HG03097 (cell line): ENCODE results near the gene SCAF8.
"Not testable (repeated sequence)": the region's sequence is repeated elsewhere in the genome, so short reads cannot be mapped to it uniquely, and the experiment has no call there.

Source experiments
- ATAC-seq: cut with Tn5 transposase; IDR thresholded peaks from one replicate; pipeline ENCODE4 v1.9.1; 2021; ENCODE audit not compliant: unreplicated experiment, low FRiP score

Gene SCAF8

DNA sequence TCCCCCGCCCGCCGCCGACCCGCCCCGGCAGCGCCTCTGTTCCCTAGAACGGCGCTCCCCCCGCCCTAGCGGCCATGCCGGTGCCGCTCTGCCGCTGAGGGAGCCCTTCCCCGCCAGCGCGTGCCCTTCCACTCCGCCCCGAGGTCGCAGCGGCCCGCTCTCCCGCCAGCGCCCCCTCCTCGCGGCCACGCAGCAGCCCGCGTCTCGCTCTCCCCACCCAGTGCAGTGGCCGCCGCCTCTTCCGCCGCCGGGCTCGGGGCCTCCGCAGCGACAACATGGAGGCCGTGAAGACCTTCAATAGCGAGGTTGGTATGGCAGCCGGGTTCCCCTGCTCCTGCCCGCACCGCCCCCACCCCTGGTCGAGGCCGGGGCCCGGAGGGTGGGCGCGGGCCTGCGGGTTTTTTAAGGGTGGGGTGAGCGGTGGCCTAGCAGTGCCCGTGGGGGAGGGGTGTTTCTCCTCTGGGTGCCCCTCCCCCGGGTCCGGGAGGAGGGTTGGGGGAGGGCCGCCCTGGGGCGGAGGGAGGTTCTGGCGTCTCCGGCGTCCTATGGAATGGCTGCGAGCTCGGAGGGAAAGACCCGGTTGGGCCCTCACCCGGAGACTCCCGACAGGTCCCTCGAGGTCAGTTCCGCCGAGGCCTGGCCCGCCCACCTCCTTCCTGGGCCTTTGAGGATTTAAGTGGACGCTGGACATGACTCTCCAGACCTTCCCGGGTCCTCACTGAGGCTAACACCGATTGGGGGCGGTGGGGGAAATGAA, 588 bp downstream of the SCAF8 start:
- peak; percentile 73 for ATAC-seq

DNA sequence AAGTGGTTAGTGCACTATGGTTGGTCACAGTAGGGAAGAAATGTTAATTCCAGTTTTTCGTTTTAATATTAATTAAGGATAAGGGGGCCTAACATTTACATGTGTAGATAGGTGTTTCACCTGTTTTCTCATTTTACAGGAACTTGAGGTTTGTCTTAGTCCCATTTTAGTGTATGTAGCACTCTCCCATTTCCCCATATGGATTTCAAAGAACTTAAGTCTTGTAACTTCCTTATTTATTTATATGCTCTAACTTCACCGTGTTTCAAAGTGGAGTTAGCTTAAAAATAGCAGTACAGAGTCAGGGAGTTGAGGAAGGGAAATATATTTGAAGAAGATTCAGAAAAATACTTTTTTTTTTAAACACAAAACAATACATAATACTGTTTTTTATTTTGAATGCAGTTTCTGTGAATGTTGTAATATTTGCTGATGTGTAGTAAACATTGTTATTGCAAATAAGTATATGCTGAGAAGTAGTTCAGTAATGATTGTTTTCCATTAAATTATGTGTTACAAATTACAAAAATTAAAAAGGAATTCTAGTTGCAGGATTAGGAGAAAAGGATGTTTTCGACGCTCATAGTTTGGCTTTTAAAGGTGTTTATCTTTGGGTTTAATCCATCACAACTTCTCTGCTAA, 3.5 kb downstream of the SCAF8 start:
- ATAC-seq: no peak

DNA sequence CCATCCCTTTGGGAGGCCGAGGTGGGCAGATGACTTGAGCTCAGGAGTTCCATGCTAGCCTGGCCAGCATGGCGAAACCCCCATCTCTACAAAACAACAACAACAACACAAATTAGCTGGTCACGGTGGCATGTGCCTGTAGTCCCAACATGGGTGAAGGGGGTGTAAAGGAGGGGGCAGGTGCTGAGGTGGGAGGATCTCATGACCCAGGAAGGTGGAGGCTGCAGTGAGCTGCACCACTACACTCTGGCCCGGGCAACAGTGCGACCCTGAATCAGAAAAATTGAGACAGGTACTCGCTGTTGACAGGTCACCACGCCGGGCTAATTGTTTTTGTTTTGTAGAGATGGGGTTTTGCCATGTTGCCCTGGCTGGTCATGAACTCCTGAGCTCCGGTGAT, 4.2 kb downstream of the SCAF8 start:
- ATAC-seq: no peak

DNA sequence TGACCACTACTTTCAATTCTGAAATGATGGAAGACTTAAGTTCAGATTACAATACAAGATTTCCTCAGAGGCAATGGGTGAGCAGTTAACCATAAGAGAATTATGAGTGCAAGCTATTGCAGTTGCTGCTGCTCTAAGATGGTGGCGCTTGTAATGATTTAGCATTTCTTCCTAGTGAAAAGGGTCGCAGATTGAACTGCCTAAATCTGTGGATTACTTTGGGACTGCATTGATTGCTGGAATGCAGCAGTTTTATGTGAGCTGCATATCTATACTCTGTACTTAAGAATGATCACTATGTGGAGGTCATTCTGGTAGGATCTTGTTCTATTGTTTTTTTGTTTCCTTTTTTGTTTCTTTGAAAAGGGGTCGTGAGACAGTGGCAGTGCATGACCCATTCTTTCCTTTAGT, 5.3 kb downstream of the SCAF8 start:
- ATAC-seq: no peak

DNA sequence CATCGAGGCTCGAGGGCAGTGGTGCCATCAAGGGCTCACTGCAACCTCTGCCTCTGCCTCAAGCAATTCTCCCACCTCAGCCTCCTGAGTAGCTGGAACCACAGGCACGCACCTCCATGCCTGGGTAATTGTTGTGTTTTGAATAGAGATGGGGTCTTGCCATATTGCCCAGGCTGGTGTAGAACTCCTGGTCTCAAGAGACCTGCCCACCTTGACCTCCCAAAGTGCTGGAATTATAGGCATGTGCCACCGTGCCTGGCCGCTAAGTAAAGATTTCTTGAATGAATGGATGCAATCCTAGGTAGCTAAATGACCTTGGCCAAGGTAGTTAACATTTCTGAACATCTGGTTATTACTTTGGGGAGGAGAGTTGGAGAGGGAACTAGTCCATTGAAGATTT, 7.4 kb downstream of the SCAF8 start:
- no peak for ATAC-seq

DNA sequence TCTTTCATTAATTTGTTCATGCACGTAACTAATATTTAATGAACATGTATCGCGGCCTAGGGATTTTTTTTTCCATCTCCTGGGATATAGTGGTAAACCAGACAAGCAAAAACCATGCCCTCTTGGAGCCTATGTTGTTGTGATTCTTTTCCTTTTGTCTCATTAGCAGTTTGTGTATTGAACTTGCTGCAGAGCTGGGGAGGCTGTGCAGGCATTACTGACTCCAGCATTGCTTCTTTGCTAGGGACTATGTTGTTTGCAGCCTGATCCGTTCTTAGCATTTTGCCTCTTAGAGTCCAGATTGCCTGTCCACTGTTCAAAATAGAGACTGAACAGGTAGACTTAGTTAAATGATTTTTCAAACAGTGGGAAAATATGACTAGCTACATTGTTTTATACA, 9.7 kb downstream of the SCAF8 start:
- ATAC-seq: no peak

DNA sequence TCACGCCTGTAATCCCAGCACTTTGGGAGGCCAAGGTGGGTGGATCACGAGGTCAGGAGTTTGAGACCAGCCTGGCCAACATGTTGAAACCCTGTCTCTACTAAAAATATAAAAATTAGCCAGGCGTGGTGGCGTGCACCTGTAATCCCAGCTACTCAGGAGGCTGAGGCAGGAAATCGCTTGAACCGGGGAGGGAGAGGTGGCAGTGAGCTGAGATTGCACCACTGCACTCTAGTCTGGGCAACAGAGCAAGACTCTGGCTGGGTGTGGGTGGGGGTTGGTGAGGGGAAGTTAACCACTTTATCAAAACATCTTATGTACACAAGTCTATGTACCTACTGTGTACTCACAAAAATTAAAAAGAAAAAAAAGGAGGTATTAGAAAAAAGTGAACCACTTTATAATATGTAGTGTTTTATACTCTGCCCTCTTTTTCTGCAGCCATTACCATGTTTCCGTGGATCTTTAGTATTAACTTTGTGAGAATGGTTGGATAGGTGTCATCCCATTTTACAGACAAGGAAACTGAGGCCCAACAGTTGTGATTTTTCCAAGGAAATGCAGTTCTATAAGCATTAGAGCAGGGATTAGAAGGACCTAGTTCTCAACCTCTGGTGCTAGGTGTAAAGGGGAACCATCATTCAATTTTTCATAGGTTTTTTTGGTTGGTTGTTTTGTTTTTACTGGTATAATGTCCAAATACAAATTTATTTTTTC, 11.0 kb downstream of the SCAF8 start:
- not testable (repeated sequence) for ATAC-seq

DNA sequence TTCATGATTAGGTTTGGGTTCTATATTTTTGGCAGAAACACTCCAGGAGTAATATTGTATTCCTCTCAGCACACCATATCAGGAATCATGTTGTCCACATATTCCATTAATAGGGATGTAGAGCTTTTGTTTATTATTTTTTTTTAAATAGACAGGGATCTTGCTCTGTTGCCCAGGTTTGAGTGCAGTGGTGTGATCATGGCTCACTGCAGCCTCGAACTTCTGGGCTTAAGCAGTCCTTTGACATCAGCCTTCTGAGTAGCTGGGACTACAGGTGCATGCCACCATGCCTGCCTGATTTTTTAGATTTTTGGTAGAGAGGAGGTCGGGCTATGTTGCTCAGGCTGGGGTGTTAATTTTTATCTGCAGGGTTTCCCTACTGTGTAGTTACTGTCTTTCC, 12.0 kb downstream of the SCAF8 start:
- no peak for ATAC-seq

DNA sequence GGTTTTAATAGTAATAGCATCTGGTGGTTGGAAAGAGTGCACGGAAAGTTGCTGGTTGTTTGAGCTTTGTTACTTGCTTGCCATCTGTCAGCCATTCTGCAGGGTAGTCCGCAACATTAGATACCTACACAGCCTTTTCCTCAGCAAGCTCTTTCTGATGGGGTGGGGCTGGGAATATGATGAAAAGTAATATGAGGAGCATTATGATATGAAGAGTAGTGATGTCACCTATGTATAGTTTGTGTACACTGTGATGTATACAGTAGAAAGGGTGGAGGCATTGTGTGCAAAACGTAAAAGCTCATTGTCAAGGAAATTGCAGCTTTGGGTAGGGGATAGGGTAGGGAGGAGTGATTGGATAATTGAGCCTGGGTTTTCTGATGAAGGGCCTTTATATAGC, 16.1 kb downstream of the SCAF8 start:
- no peak for ATAC-seq

DNA sequence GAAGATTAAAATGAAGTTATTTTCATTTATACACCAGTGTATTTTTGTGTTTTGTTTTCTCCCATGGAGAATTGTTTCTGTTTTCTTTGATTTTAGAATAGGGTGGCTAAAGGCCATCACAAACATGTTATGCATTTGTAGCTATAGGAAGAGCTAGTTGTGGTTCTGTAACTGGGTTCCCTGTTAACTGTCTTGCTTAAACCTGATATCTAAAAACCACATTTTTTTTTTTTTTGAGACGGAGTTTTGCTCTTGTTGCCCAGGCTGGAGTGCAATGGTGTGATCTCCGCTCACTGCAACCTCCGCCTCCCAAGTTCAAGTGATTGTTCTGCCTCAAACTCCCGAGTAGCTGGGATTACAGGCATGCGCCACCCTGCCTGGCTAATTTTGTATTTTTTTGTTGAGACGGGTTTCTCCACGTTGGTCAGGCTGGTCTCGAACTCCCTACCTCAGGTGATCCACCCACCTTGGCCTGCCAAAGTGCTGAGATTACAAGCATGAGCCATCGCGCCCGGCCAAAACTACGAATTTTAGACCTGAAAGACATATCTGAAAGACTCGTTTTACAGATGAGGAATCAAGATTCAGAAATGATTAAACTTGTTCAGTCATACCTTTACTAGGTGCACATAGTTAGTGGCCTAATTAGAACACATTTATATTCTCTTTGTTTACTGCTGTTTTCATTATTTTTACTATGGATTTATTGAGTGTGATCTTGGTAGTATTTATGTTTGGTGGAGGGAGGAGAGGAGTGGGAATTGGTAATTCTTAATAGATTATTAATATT, 18.0 kb downstream of the SCAF8 start:
- ATAC-seq: no peak

DNA sequence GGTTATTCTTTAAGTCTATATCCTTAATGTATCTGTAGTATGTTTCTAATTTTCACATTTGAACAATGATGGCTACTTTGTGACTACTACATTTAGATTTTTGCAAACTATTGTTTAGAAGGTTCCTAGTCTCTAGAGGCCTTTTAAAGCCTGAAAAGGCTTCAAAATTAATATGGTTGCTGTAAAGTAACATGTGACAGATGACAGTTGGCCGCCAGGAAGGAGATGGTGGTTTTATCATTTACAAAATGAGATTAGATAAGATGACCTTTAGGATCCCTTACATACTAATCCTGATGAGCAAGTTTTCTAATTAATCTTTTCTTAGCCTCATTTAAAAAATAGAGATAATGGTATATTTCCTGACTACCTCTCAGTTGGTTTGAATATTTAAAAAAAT, 18.8 kb downstream of the SCAF8 start:
- no peak for ATAC-seq

DNA sequence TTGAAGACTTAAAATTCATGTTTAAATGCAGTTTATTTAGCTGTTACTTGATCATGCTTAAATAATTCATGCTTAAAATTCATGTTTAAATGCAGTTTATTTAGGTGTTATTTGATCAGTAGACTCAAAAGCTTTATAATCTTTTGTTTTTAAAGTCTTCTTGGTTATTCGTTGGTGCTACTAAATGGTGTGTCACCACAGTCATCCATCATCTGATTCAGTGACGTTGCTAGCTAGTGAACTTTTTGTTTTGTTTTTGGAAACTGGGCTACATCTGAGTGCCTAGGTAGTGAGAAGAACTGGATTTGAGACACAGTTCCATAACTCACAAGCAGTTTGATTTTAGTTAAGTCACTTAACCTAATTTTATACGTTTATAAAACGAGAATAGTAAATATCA, 20.9 kb downstream of the SCAF8 start:
- ATAC-seq: no peak

DNA sequence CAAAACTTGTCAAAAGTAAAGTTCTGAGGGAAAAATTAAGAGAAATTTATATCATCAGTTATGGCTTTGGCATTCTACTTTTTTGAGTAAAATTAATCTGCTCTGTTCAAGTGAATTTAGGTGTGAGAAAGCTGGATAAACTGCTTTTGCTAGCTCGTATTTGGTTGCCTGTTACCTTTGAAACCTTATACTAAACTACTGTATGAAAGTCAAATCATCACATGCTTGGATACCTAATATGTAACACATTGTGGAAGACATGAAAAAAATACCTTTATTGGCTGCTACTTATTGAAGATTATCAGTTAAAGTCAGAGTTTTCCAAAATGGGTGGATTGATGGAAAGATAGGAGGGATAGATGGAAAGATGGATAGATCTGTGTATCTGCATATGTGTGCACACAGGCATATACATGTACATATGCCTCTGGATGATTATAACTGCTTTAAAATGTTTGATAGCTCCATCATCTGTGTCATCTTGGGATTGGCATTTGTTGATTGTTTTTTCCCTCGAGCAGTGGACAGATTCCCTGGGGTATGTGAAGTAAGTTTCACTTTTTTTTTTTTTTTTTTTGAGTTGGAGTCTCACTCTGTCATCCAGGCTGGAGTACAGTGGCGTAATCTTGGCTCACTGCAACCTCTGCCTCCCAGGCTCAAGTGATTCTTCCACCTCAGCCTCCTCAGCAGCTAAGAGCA, 24.3 kb downstream of the SCAF8 start:
- no peak for ATAC-seq

DNA sequence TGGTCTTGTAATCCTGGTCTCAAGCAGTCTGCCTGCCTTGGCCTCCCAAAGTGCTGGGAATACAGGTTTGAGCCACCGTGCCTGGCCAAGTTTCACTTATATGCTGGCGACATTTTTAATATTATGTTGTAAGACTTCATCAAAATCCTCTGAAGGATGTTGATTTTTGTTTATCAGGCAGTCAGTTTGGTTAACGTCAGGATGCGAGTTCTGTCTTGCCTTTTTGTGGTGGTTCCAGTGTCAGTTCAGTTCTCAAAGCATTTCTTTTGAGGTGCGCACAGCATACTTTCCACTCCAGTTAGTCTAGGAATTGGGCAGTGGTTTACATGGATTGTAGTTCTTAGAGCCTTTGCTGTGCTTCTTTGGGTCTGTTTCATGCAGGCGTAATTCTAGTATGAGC, 24.9 kb downstream of the SCAF8 start:
- no peak for ATAC-seq

DNA sequence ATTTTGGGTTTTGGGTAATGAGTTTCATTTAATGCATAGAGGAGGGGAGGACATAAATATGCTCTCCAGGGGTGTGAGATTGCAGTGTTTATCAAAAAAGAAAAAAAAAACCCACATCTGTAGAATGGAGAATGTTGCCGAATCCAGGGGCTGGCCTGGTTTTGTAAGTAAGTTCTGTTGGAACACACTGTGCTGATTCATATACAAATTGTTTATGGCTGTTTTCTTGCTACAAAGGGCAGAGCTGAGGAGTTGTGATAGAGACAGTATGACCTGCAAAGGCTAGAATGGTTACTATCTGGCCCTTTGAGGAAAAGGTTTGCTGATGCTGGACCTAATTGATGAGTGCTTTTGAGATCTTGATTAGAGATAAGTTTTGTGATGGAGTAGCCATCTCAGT, 30.4 kb downstream of the SCAF8 start:
- ATAC-seq: no peak

DNA sequence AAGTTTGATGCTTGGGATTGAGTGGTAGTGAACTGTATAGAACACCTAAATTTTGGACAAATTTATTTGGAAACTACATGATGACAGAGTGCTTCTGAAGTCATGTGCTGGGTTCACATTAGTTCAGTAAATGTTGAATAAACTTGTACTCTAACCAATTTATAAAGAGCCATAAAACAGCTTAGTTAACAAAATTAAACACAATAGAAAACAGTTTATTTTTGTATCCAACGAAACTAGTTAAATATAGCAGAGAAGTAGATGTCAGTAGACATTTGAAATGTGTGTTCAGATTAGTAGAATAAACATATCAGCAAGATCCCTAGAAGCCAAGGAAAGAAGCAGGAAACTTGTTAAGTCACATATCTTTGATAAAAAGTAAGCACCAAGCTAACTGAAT, 32.1 kb downstream of the SCAF8 start:
- ATAC-seq: no peak

DNA sequence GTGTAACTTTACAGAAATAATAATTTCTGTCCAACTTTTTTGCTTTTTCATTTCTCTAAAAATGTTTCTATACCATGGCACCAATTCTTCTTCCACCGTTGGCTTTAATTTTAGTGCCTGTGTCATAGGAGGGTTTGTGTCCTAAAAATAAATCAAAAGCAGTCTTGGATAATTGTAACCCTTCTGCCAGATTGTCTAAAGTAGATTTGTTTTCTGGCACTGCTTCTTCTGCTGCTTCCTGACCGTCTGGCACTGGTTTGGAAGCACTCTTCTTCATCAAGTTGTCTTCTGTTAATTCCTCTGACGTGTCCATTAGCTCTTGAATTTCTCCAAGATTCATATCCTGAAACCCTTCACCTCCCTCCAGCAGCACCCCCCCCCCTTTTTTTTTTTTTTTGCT, 33.1 kb downstream of the SCAF8 start:
- no peak for ATAC-seq

DNA sequence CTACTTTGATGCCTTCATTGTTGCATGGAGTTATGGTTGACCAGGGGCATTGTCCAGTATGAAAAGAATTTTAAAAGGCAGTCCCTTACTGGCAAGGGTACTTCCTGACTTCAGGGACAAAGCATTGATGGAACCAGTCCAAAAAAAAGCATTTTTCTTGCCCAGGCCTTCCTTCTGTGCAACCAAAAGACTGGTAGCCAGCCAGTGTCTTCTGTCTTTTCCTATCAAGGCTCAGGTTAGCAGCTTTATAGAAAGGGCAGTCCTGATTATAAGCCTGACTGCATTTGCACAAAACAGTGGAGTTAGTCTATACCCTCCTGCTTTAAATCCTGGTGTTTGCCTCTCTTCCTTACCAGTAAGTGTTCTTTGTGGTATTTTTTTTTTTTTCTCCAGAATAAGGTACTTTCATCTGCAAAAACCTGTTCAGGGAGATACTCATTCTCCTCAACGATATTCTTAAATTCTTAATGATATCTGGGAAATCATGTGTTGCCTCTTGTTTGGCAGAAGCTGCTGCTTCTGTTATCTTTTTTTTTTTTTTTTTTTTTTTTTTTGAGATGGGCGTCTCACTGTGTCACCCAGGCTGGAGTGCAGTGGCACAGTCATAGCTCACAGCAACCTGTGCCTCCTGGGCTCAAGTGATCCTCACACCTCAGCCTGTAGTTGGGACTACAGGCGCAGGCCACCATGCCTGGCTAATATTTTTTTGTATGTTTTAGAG, 33.9 kb downstream of the SCAF8 start:
- no peak for ATAC-seq

DNA sequence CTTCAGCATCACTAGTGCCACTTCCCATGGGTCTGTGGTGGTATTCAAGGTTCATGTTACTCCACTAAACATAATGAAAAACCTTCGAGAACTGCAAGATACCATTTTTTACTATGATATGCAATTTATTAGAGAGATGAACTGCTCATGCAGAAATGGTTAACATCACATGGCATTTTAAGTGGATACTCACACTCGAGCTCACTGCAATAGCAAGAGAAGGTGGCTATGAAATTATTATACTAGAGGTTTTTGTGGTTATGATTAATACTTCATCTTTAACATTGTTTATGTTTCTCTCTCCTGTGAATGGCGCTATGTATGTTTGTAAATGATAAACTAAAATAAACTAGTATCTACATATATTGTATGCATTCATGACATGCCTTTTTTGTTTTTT, 35.1 kb downstream of the SCAF8 start:
- no peak for ATAC-seq

DNA sequence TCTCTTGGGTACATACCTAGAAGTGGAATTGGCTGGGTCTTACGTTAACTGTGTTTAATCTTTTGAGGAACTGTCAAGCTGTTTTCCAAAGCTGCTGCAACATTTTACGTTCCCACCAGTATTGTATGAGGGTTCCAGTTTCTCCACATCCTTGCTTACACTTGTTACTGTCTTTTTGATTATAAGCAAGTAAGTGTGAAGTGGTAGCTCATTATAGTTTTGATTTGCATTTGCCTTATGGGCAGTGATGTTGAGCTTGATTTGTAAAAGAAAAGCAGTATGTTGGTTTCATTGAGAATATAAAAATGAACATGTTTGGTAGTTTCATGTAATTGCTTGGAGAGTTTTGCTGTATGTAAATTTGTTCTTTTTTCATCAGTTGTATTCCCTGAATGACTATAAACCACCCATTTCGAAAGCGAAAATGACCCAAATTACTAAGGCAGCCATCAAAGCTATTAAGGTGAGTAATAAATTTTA, 40.4 kb downstream of the SCAF8 start:
- ATAC-seq: peak; percentile 84
